ENCODE results near the gene AKR7A2.
A peak's percentile ranks its signal among the peaks of the same experiment; 100 is the strongest.

Gene AKR7A2

GRCh38 chr1:19311931-19312781 is at the start of gene AKR7A2, which contains the start of gene SLC66A1:
Gene AKR7A2 (minus strand): TSS chr1:19312144. CDS start chr1:19312124, 20 bp downstream.
Gene SLC66A1 (plus strand): TSS chr1:19312326. CDS start chr1:19317678, 5,352 bp downstream.
- DNase-seq, result peak; percentile 87
- in situ Hi-C loops (cut with MboI; ENCODE audit: low pct_unique_long_range_greater_than_20kb, low sequenced_read_pairs), result no loop called here

- DNase-seq, result no peak
- in situ Hi-C loops (cut with MboI; ENCODE audit: low pct_unique_long_range_greater_than_20kb, low sequenced_read_pairs), result no loop called here
These were observed 49.1 kb upstream of the AKR7A2 start for GRCh38 chr1:19360843-19361610.

GRCh38 chr1:19360432-19360831 is 48.5 kb upstream of the AKR7A2 start:
- in situ Hi-C loops (cut with MboI; ENCODE audit: low pct_unique_long_range_greater_than_20kb, low sequenced_read_pairs), result no loop called here
- no peak for DNase-seq

GRCh38 chr1:19360016-19360415 is 48.1 kb upstream of the AKR7A2 start:
- in situ Hi-C loops (cut with MboI; ENCODE audit: low pct_unique_long_range_greater_than_20kb, low sequenced_read_pairs), result no loop called here
- no peak for DNase-seq

DNA sequence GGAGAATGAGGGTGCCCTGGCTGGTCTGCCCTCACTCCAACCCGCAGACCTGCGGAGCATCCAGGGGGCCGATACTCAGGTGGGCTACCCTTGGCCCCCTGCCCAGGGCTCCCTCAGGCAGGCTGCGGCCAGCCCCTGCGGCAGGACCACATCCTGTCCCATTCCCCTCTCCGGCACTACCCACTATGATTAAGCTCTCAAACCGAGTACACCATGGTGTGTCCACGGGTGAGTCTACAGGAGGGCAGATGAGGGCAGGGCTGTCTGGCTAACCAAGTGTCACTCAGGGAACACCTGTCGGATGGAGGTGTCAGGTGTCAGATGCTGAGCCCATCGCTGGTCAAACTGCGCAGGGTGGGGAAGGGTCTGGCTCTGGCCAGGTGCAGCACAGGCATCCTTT is 47.4 kb upstream of the AKR7A2 start:
- no peak for DNase-seq
- in situ Hi-C loops (cut with MboI; ENCODE audit: low pct_unique_long_range_greater_than_20kb, low sequenced_read_pairs), result no loop called here

- in situ Hi-C loops (cut with MboI; ENCODE audit: low pct_unique_long_range_greater_than_20kb, low sequenced_read_pairs), result no loop called here
- DNase-seq, result no peak
These were observed 46.8 kb upstream of the AKR7A2 start for GRCh38 chr1:19358710-19359109.

DNA sequence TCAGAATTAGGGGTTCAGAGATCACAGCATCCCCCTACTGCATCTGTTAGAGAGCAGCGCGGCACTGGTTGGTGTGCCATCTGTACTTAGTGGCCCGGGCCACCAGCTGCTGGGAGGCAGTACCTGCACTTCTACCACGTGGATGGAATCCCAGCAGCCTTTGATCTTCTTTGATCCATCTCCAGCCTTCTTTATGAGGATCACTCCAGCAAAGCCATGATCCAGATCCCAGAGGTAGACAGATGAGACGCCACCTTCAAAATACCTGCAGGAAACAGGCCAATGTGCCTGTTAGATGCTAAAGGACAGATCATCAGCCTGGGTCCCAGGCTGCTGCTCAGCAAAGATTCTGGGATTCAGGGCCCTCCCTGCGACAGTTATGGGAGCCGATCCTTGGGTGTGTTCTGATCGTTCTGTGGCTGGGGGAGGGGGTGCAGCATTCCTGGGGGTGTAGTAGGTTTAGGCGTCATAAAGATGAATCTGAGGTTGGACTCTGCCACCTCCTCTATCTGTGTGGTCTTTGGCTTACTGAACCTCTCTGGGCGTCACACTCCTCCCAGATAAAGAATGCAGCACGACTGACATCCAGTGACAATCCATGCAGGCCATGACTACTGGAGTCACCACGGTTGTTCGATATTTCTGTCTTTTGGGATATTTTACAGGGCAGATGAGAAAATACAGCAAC is 45.5 kb upstream of the AKR7A2 start:
- in situ Hi-C loops (cut with MboI; ENCODE audit: low pct_unique_long_range_greater_than_20kb, low sequenced_read_pairs), result no loop called here

GRCh38 chr1:19356266-19356665 is 44.3 kb upstream of the AKR7A2 start:
- no peak for DNase-seq
- in situ Hi-C loops (cut with MboI; ENCODE audit: low pct_unique_long_range_greater_than_20kb, low sequenced_read_pairs), result no loop called here

More for the DNA sequence above, 45.5 kb upstream of the AKR7A2 start:
- DNase-seq, result no peak

GRCh38 chr1:19354531-19354981 is 42.6 kb upstream of the AKR7A2 start:
- in situ Hi-C loops (cut with MboI; ENCODE audit: low pct_unique_long_range_greater_than_20kb, low sequenced_read_pairs), result no loop called here
- DNase-seq, result no peak

- in situ Hi-C loops (cut with MboI; ENCODE audit: low pct_unique_long_range_greater_than_20kb, low sequenced_read_pairs), result no loop called here
- DNase-seq, result no peak
These were observed 41.7 kb upstream of the AKR7A2 start for GRCh38 chr1:19353596-19353995.

DNA sequence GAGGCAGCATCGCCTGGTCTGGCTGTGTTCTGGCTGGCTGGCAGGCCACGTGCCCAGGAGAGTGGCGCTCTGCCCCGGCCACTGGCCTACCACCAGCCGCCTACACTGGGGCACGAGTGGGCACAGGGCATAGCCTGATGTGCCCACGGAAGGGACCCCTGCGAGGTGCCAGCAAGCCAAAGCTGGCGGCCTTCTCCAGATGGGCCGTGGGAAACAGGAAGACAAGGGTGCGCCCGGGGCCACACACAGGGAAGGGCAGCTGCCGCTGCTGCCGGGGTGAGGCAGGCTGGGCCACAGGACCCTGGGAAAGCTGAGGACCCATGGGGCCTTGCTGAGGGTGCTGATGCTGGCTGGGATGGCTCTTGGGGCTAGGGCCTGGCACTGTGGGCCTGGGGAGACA is 40.9 kb upstream of the AKR7A2 start:
- DNase-seq, result no peak
- in situ Hi-C loops (cut with MboI; ENCODE audit: low pct_unique_long_range_greater_than_20kb, low sequenced_read_pairs), result no loop called here

GRCh38 chr1:19351873-19352272 is 39.9 kb upstream of the AKR7A2 start:
- DNase-seq, result no peak

DNA sequence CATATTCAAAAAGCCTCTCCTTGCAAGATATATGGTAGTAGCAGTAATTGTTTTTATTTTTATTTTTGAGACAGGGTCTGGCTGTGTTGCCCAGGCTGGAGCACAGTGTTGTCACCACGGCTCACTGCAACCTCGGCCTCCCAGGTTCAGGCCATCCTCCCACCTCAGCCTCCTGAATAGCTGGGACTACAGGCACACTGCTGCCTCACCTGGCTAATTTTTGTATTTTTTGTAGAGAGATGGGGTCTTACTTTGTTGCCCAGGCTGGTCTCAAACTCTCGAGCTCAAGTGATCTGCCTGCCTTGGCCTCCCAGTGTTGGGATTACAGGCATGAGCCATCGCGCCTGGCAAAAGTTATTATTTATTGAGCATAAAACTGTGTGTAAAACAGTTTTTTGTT is 38.6 kb upstream of the AKR7A2 start:
- in situ Hi-C loops (cut with MboI; ENCODE audit: low pct_unique_long_range_greater_than_20kb, low sequenced_read_pairs), result no loop called here
- DNase-seq, result no peak

More at GRCh38 chr1:19351873-19352272, 39.9 kb upstream of the AKR7A2 start:
- in situ Hi-C loops (cut with MboI; ENCODE audit: low pct_unique_long_range_greater_than_20kb, low sequenced_read_pairs), result no loop called here

DNA sequence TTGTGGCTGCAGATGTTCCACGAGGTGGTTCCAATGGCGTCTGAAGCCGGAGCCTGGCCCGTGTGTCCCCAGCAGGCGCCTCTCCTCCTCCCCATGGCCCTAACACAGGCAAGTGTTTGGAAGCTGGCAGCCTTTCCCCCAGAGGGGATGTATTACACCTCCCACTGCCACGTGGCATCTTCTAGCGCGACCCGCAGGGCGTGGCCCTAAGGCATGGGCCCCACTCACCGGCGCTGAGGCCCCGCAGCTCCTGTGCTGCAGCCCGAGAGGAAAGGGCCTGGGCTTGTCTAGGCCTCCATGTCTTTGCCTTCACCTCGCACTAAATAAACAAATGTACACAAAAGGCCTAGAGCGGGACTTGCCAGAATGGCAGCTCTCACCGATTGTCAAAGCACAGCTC is 38.1 kb upstream of the AKR7A2 start:
- in situ Hi-C loops (cut with MboI; ENCODE audit: low pct_unique_long_range_greater_than_20kb, low sequenced_read_pairs), result no loop called here
- no peak for DNase-seq

DNA sequence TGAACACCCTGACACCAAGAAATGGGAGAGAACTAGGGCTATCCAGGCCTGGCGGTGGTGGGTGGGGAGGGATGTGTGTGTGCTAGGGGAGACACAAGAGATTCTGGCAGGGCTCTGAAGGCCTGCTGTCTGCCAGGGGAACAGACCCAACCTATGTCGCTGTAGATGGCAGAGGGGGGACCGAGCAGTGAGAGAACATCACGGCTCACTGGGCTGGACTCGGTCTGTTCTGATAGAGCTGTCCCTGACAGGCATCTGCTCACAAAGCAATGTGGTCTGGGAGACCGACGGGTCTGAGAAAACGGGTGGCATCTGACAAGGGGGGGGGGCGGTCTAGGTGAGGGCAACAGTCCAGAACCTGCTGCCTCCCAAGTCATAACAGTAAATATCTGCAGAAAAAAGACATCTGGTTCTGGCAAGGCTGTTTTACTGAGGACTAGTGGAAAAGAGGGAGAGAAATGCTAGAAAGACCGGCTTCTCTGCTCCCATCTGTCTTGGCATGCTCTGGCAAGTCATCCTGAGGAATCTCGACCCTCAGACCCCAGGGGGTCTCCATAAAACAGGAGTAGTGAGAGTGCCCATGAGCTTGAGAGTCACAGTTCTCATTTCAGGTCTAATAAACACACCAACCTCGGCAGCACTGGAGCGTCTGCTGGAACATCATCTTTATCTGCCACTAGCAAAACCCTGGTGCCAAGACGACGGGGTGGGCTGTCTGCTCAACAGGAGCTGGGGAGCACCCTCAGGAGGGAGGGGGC is 36.7 kb upstream of the AKR7A2 start:
- in situ Hi-C loops (cut with MboI; ENCODE audit: low pct_unique_long_range_greater_than_20kb, low sequenced_read_pairs), result no loop called here
- no peak for DNase-seq

- in situ Hi-C loops (cut with MboI; ENCODE audit: low pct_unique_long_range_greater_than_20kb, low sequenced_read_pairs), result no loop called here
- peak; percentile 57 for DNase-seq
These were observed 35.7 kb upstream of the AKR7A2 start for GRCh38 chr1:19347533-19348172.

DNA sequence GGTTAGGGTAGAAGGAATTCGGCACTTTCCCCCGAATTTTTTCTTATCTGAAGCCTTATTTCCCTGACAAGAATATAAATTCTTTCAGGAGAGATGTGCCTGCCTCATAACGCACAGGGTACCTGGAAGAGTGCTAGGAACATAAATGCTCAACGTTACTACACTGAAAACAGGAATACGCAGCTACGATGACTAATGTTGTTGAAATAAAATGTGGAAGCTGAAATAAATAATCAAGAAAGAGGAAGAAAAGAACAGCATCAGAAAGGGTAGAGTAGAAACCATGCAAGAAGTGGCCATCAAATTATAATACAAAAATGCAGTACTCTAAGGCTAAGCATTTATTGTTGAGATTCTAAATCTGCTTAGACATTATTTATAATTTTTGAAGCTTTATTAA is 34.1 kb upstream of the AKR7A2 start:
- DNase-seq, result no peak
- in situ Hi-C loops (cut with MboI; ENCODE audit: low pct_unique_long_range_greater_than_20kb, low sequenced_read_pairs), result no loop called here

- no peak for DNase-seq
- in situ Hi-C loops (cut with MboI; ENCODE audit: low pct_unique_long_range_greater_than_20kb, low sequenced_read_pairs), result no loop called here
These were observed 33.4 kb upstream of the AKR7A2 start for GRCh38 chr1:19345391-19345790.

Measured in KBM-7 (cell line).